ENCODE measurements around the gene DIP2B.

Gene DIP2B

GRCh38 chr12:50507474-50507838, 2.7 kb downstream of the DIP2B start:
- TF ChIP-seq POLR2A (IDR thresholded peaks at IDR 0.05; ENCODE audit: extremely low read depth, insufficient read length) (no peak), CTCF (IDR thresholded peaks at IDR 0.05; ENCODE audit: low read depth, low read length) (no peak), MAX (IDR thresholded peaks at IDR 0.05; ENCODE audit: low read depth, low read length) (no peak), MYC (IDR thresholded peaks at IDR 0.05; ENCODE audit: low read depth, low read length) (no peak)
- no peak for DNase-seq (ENCODE audit: low read depth)
- no peak overlapping the region for H3K4me3 ChIP-seq (ENCODE audit: low read depth, low read length)

GRCh38 chr12:50507930-50508329, 3.1 kb downstream of the DIP2B start:
- no peak for DNase-seq (ENCODE audit: low read depth)
- no peak overlapping the region for H3K4me3 ChIP-seq (ENCODE audit: low read depth, low read length)
- TF ChIP-seq MYC (IDR thresholded peaks at IDR 0.05; ENCODE audit: low read depth, low read length) (no peak), CTCF (IDR thresholded peaks at IDR 0.05; ENCODE audit: low read depth, low read length) (no peak), POLR2A (IDR thresholded peaks at IDR 0.05; ENCODE audit: extremely low read depth, insufficient read length) (no peak), MAX (IDR thresholded peaks at IDR 0.05; ENCODE audit: low read depth, low read length) (no peak)

- H3K4me3 ChIP-seq (ENCODE audit: low read depth, low read length): no peak overlapping the region
- TF ChIP-seq CTCF (IDR thresholded peaks at IDR 0.05; ENCODE audit: low read depth, low read length): no peak
- TF ChIP-seq POLR2A (IDR thresholded peaks at IDR 0.05; ENCODE audit: extremely low read depth, insufficient read length): no peak
- TF ChIP-seq MYC (IDR thresholded peaks at IDR 0.05; ENCODE audit: low read depth, low read length): no peak
- no peak for TF ChIP-seq MAX (IDR thresholded peaks at IDR 0.05; ENCODE audit: low read depth, low read length)
- no peak for DNase-seq (ENCODE audit: low read depth)
Measured at GRCh38 chr12:50508414-50508813, 3.6 kb downstream of the DIP2B start.

GRCh38 chr12:50508970-50509663, 4.3 kb downstream of the DIP2B start:
- H3K4me3 ChIP-seq (ENCODE audit: low read depth, low read length): no peak overlapping the region
- TF ChIP-seq POLR2A (IDR thresholded peaks at IDR 0.05; ENCODE audit: extremely low read depth, insufficient read length) (no peak), MYC (IDR thresholded peaks at IDR 0.05; ENCODE audit: low read depth, low read length) (no peak), CTCF (IDR thresholded peaks at IDR 0.05; ENCODE audit: low read depth, low read length) (no peak), MAX (IDR thresholded peaks at IDR 0.05; ENCODE audit: low read depth, low read length) (no peak)
- DNase-seq (ENCODE audit: low read depth): peak; percentile 45

GRCh38 chr12:50514526-50515276, 9.9 kb downstream of the DIP2B start:
- no peak overlapping the region for H3K4me3 ChIP-seq (ENCODE audit: low read depth, low read length)
- no peak for DNase-seq (ENCODE audit: low read depth)
- no peak for TF ChIP-seq POLR2A (IDR thresholded peaks at IDR 0.05; ENCODE audit: extremely low read depth, insufficient read length)
- TF ChIP-seq MAX (IDR thresholded peaks at IDR 0.05; ENCODE audit: low read depth, low read length): no peak
- TF ChIP-seq CTCF (IDR thresholded peaks at IDR 0.05; ENCODE audit: low read depth, low read length): no peak
- no peak for TF ChIP-seq MYC (IDR thresholded peaks at IDR 0.05; ENCODE audit: low read depth, low read length)

Measured in NB4 (cell line).